HG02759 (cell line): ENCODE results near the gene KCNK15.
"Not testable (repeated sequence)": the region's sequence is repeated elsewhere in the genome, so short reads cannot be mapped to it uniquely, and the experiment has no call there.

Source experiments
- ATAC-seq: cut with Tn5 transposase; IDR thresholded peaks from one replicate; pipeline ENCODE4 v1.9.1; 2021; ENCODE audit warnings: mild to moderate bottlenecking, moderate library complexity; ENCODE audit not compliant: unreplicated experiment

The KCNK15 gene

DNA sequence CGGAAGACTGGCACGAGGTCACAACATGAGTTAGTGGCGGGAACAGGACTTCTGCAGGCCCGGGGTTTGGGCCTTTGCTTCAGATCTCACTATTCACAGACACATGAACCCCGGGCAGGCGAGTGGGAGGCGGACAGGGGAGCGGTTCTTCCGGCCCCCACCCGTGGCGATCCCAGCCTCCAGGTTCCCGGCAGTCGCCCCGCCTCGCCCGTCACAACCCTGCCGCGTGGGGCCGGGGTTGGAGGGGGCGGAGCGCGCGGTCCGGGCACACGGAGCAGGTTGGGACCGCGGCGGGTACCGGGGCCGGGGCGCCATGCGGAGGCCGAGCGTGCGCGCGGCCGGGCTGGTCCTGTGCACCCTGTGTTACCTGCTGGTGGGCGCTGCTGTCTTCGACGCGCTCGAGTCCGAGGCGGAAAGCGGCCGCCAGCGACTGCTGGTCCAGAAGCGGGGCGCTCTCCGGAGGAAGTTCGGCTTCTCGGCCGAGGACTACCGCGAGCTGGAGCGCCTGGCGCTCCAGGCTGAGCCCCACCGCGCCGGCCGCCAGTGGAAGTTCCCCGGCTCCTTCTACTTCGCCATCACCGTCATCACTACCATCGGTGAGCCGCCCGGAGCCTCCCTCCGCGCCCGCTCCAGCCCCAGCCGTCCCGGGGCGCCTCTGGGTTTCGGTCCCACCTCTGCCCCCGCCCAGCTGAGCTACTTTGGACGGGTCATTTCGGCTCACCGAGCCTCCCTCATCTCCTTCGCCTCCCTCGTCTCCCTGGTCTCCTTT lies at the start of gene KCNK15:
Gene KCNK15, plus strand, starts transcription at position 268 of the 769 bp plus-strand sequence. Its CDS starts 46 bp downstream, at position 314.
- ATAC-seq, result no peak

- no peak for ATAC-seq
These were observed 49.4 kb upstream of the KCNK15 start for GRCh38 chr20:44696315-44696714.

- ATAC-seq, result not testable (repeated sequence)
These were observed 48.6 kb upstream of the KCNK15 start for GRCh38 chr20:44697041-44697440.

DNA sequence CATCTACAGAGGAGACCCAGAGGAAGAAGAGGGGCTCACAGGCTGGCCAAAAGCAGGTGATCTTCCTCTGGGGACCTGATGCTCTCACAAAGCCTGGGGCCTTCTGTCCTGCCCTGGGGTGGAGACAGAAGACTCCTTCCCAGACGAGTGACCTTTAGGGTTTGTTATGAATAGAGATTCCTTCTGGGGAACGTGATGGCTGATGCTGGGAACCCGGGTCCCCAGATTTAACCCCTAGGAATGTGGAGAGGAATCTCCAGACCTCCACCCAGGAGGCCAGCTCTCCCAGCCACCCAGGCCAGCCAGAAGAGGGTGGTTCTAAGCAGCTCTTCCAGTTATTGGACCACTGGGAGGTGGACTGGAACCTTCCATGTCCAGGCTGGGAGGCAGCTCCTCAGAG lies 47.3 kb upstream of the KCNK15 start:
- no peak for ATAC-seq

DNA sequence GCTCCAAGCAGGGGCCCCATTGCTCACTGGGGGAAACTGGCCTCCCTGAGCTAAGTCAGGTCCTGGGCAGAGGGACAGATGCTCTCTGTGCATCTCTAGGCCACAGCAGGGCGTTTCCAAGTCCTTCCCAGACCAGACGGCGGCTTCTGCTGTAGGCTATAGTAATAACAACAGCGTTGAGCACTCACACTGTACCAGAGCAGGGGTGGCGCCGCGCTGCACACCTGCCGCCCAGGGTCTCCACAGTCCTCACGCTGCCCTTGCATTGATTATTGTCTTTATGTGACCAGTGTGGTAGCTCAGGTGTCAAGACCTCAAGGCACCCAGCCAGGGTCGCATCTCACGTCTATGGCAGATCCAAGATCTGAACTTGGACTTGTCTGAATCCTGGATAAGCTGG lies 45.4 kb upstream of the KCNK15 start:
- no peak for ATAC-seq

- ATAC-seq, result no peak
These were observed 44.4 kb upstream of the KCNK15 start for GRCh38 chr20:44701118-44701857.

DNA sequence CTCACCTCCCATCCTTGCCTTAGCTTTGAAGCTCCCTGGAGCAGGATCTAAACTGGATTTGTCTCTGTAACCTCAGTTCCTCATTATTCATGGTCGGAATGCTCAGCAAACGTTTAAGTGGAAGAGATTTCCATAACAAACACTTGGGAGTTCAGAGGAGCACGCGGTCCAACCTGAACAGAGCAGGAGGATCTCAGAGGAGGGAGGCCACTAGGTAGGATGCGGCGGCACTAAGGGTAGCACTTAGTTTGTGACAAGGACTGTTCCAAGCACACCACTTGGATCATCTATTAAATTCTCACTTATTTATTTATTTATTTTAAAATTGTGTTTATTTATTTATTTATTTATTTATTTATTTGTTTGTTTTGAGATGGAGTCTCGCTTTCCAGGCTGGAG lies 43.8 kb upstream of the KCNK15 start:
- no peak for ATAC-seq

- peak; percentile 67 for ATAC-seq
These were observed 42.9 kb upstream of the KCNK15 start for GRCh38 chr20:44702776-44703175.

GRCh38 chr20:44703183-44703925 lies 42.3 kb upstream of the KCNK15 start:
- no peak for ATAC-seq

DNA sequence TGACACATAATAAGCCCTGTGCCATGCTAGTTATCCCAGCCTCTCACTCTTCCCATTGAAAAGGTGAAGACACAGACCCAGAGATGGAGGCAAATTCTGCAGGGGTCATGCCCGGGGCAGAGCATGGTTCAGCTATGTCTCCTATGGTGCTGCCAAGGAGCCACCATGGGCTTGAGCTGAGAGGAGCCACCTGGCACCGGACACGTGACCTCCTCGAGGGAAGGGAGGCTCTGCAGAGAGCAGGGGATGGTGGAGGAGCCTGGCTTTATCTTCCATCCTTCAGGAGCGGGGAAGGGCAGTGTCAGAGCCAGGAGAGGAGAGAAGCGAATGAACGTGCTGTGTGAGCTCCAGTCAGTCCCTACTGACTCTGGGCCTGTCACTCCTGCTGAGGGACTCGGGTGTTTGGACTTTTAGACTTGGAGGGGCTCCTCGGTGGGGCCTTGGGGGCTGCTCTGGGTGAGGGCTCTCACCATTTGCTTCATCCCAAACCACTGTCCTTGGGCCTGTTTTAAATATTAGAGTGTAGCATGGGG lies 41.6 kb upstream of the KCNK15 start:
- ATAC-seq, result no peak

GRCh38 chr20:44704551-44704971 lies 41.1 kb upstream of the KCNK15 start:
- no peak for ATAC-seq

DNA sequence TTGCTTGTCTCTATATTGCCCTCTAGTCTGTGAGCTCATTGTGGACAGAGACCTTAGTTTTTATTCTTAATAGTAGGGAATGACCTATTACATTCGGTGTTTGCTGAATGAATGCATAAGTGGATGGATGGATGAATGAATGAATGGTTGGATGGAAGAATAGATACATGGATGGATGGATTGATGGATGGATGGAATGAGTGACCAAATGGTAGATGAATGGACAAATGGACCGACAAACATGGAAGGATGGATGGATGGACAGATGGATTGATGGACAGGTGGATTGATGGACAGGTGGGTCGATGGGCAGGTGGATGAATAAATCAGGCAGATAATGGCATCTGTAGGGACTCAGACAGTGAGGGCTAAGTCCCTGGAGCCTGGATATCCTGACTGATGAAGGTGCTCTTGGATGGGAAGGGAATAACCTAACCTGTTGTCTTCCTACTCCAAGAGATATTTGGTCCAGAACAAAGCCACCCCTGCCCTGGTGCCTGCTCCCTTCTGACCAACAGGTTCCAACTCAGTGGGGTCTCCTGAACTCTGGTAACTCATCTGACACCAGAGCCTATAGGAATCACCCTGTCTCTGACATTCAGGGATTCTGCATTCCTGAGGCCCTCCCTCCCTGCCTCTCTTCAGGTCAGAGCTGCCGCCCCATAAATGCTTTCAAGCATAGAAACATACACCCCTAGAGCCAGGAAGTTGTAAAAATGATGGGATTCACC lies 40.1 kb upstream of the KCNK15 start:
- ATAC-seq, result no peak

DNA sequence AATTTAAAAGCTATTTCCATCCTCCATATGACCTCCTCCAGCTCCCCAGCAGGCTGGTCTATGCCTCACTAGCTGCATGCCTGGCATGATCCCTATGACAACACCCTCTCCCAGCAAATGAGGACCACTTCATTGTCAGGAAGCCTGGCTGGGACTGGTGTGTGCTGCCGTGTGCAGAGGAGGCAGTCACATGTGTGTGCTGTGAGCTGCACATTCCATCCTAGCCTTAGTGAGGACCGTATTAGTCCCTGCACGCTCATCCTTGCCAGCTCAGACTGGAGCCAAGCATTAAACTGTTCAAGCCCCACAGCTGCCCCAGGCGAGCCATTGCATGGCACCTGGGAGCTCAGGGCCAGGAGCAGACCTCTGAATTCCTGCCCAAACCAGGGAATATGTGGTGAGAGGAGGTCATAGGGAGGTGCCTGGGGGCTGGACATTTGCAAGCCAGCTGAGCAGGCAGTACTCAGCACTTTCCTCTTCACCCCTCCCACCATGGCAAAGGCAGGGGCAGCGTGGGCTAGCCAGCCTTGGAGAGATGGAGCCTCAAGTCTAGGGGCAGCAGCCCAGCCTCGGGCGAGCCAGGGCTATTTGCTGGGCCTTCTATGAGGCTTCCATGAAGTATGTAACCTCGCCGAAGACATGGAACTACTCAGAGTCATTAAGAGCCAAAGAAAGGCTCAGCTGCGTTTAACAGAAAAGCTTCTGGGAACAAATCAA lies 39.2 kb upstream of the KCNK15 start:
- no peak for ATAC-seq

DNA sequence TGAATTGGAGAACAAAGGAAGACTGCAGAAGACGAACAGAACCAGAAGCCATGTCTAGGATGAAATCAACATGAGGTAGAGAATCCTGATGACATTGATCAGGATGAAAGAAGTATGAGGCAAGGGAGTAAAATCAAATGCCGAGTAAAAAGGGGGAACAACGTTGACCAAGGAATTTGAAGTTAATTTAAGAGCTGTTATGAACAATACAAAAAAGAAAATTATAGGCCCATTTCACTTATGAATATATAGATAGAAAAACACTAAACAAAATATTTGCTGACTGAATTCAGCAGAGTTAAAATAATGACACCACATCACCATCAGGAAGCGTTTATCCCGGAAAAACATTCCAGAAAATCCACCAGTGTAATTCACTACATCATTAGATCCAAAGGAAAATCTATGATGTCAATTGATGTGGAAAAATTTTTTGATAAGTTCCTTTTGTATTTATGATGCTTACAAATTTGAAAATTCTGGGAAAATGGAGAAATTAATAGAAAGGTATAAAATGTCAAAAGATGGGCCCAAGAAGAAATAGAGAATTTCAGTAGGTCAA lies 38.6 kb upstream of the KCNK15 start:
- no peak for ATAC-seq

- no peak for ATAC-seq
These were observed 36.3 kb upstream of the KCNK15 start for GRCh38 chr20:44709380-44709779.

DNA sequence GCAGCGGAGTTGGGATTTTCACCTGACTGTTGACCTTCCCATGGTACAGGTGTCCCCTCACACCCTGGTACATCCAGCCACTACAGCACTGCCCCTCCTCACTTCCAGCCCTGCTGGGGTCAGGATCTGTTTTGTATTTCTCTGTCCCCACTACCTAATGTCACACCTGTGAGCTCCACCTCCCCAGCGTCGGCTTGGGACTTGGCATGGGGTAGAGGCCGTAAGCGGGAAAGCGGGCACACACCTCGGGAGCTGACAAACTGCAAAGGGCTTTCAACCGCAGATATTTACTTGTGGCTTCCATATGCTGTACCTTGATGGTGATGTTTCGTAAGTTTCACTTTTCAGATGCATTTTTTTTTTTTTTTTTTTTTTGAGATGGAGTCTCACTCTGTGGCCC lies 35.9 kb upstream of the KCNK15 start:
- ATAC-seq, result no peak

DNA sequence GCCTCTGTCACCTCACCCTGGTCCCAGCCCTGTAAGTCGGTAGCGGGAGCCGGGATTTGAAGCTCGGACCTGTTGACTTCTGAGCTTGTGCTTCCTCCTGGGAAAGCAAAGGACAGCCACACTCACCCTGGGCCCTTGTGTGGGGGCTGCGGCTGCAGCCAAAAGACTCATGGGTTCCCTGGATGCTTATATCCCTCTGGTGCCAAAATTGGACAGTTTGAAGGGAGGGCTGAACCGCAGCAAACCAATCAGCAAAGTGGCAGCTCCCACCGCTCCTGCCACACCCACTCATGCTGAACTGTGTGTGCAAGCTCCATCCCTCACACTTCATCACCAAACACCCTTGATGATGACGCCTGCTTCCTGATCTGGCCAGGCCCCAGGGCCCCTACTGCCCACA lies 34.4 kb upstream of the KCNK15 start:
- no peak for ATAC-seq

GRCh38 chr20:44714102-44714700 lies 31.5 kb upstream of the KCNK15 start:
- ATAC-seq, result no peak
